ENCODE results near the gene SP7. TPM values are rescaled to one million over a fixed set of nuclear protein-coding genes. Genes with fewer than 3 reads are reported as not detected.

Gene SP7
- total RNA-seq, 1 donor: not detected

- DNase-seq (ENCODE audit: low read depth in 2 of 3, low spot score in 2 of 3): no peak
Observed at GRCh38 chr12:53279283-53279869, 56.8 kb downstream of the SP7 start.

- no peak for DNase-seq (ENCODE audit: low read depth in 2 of 3, low spot score in 2 of 3)
Observed at GRCh38 chr12:53277981-53278380, 58.2 kb downstream of the SP7 start.

Other genes with a start within 250 kb of the SP7 start
- gene IGFBP6, start 238.7 kb downstream of the SP7 start, total RNA-seq: 2.4 TPM
- under 0.01 TPM for gene SOAT2, start 232.9 kb downstream of the SP7 start, total RNA-seq
- gene ZNF740, start 155.6 kb downstream of the SP7 start, total RNA-seq: 14.0 TPM
- 7.3 TPM for gene CSAD, start 155.4 kb downstream of the SP7 start, total RNA-seq
- 17.0 TPM for gene ITGB7, start 129.1 kb downstream of the SP7 start, total RNA-seq
- 3.2 TPM for gene RARG, start 104.1 kb downstream of the SP7 start, total RNA-seq
- gene ESPL1, start 68.1 kb downstream of the SP7 start, total RNA-seq: 1.3 TPM
- gene PFDN5, start 40.8 kb downstream of the SP7 start, total RNA-seq: 477 TPM
- 82.4 TPM for gene MYG1, start 36.7 kb downstream of the SP7 start, total RNA-seq
- gene AAAS, start 14.7 kb downstream of the SP7 start, total RNA-seq: 52.0 TPM
- 107 TPM for gene SP1, start 43.8 kb upstream of the SP7 start, total RNA-seq
- gene AMHR2, start 87.5 kb upstream of the SP7 start, total RNA-seq: 4.6 TPM
- gene PRR13, start 105.4 kb upstream of the SP7 start, total RNA-seq: 35.0 TPM
- gene PCBP2, start 115.7 kb upstream of the SP7 start, total RNA-seq: 882 TPM
- 33.1 TPM for gene MAP3K12, start 163.1 kb upstream of the SP7 start, total RNA-seq
- 44.2 TPM for gene TARBP2, start 164.9 kb upstream of the SP7 start, total RNA-seq
- not detected for gene NPFF, start 171.1 kb upstream of the SP7 start, total RNA-seq